Calu3 (cell line): ENCODE measurements around the gene SMOC2. TPM values are rescaled to one million over a fixed set of nuclear protein-coding genes. Genes with fewer than 3 reads are reported as not detected.

ENCODE experiments used
- BruUV-seq: library from RNA; stranded (reverse); fragments of 400-500 nt; replicated peaks from 2 replicates; lab custom pipeline; 2021; lab: Mats Ljungman, UMichigan
- CTCF ChIA-PET: fragments of 300-600 bp; sonication (Branson Sonifier 250); formaldehyde crosslinking; loops from one replicate; lab custom pipeline; 2022; ENCODE audit warnings: antibody characterized with exemption; lab: Charles Lee
- DNase-seq: peaks from one replicate; pipeline ENCODE4 v3.0.0; 2022
- H3K27ac Mint-ChIP-seq: one replicate; pipeline ENCODE4 v1.8.0; 2022; ENCODE audit warnings: mixed read lengths; ENCODE audit not compliant: unreplicated experiment
- H3K27me3 Mint-ChIP-seq: one replicate; pipeline ENCODE4 v1.8.0; 2022; ENCODE audit warnings: mixed read lengths; ENCODE audit not compliant: unreplicated experiment
- H3K36me3 Mint-ChIP-seq: one replicate; pipeline ENCODE4 v1.8.0; 2022; ENCODE audit warnings: mild to moderate bottlenecking, moderate library complexity, mixed read lengths; ENCODE audit not compliant: insufficient read depth, unreplicated experiment
- H3K4me1 Mint-ChIP-seq: one replicate; pipeline ENCODE4 v1.8.0; 2022; ENCODE audit warnings: mild to moderate bottlenecking, low read depth, mixed read lengths; ENCODE audit not compliant: unreplicated experiment
- H3K4me3 Mint-ChIP-seq: one replicate; pipeline ENCODE4 v1.8.0; 2022; ENCODE audit warnings: mild to moderate bottlenecking, low read depth, moderate library complexity, mixed read lengths; ENCODE audit not compliant: unreplicated experiment
- H3K9me3 Mint-ChIP-seq: one replicate; pipeline ENCODE4 v1.8.0; 2022; ENCODE audit warnings: low read depth, mixed read lengths; ENCODE audit not compliant: unreplicated experiment
- CTCF ChIP-seq: fragments of 200-600 bp; IDR thresholded peaks from one replicate; pipeline ENCODE4 v1.8.0; 2022; ENCODE audit warnings: antibody characterized with exemption; ENCODE audit not compliant: unreplicated experiment
- intact Hi-C: fragments of 100-400 bp; cut with micrococcal nuclease; formaldehyde crosslinking; loops from one replicate; pipeline ENCODE4 v1.10.0; 2022; ENCODE audit not compliant: unreplicated experiment
- total RNA-seq: library from RNA; stranded (reverse); gene quantifications from 2 replicates; pipeline ENCODE4 v1.2.3, GENCODE V29; 2022

SMOC2 gene
- total RNA-seq, 1 experiment from 2014 or later: 1.1 TPM

GRCh38 chr6:168417679-168418557, 23.1 kb upstream of the SMOC2 start:
- Mint-ChIP-seq H3K9me3 (no peaks in the 10 kb centered on the region), H3K36me3 (no peaks in the 10 kb centered on the region), H3K4me3 (no peak overlapping the region), H3K4me1 (no peaks in the 10 kb centered on the region), H3K27ac (no peak overlapping the region), H3K27me3 (peaks cover 70% of the 10 kb centered on the region)
- CTCF ChIA-PET: no interaction called here
- intact Hi-C loops: no loop called here
- no peak for DNase-seq
- BruUV-seq: no TSS peak
- no peak for TF ChIP-seq CTCF

DNA sequence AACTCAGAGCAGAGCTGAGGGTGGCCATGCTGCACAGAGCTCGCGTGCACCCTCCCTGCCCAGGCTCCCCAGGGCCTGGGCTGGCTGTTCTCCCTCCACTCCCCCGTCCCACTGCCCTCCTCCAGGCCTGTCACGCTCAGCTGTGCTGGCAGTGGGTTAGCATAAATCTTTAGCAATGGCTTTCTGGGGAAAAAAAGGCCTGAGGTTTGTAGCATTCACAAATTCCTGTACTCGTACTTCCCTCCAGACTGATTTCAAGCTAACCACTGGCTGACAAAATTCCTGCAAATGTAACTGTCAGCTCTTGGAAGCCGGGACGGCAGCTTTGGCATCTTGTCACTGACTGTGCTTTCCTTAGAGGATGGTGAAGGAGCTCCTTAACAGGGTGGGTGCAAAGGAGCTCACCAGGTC, 22.3 kb upstream of the SMOC2 start:
- no peak overlapping the region for H3K4me3 Mint-ChIP-seq
- CTCF ChIA-PET: no interaction called here
- no peak overlapping the region for H3K27ac Mint-ChIP-seq
- H3K27me3 Mint-ChIP-seq: peaks cover 70% of the 10 kb centered on the region
- no peaks in the 10 kb centered on the region for H3K9me3 Mint-ChIP-seq
- H3K4me1 Mint-ChIP-seq: no peaks in the 10 kb centered on the region
- intact Hi-C loops: no loop called here
- no peak for TF ChIP-seq CTCF
- no peak for DNase-seq
- H3K36me3 Mint-ChIP-seq: no peaks in the 10 kb centered on the region
- BruUV-seq: no TSS peak

- H3K4me3 Mint-ChIP-seq: no peak overlapping the region
- TF ChIP-seq CTCF: no peak
- H3K36me3 Mint-ChIP-seq: no peaks in the 10 kb centered on the region
- no TSS peak for BruUV-seq
- intact Hi-C loops: no loop called here
- no peak for DNase-seq
- H3K27ac Mint-ChIP-seq: no peak overlapping the region
- CTCF ChIA-PET: no interaction called here
- no peaks in the 10 kb centered on the region for H3K9me3 Mint-ChIP-seq
- peaks cover 67% of the 10 kb centered on the region for H3K27me3 Mint-ChIP-seq
- no peaks in the 10 kb centered on the region for H3K4me1 Mint-ChIP-seq
These were observed 21.4 kb upstream of the SMOC2 start for GRCh38 chr6:168419569-168419968.

DNA sequence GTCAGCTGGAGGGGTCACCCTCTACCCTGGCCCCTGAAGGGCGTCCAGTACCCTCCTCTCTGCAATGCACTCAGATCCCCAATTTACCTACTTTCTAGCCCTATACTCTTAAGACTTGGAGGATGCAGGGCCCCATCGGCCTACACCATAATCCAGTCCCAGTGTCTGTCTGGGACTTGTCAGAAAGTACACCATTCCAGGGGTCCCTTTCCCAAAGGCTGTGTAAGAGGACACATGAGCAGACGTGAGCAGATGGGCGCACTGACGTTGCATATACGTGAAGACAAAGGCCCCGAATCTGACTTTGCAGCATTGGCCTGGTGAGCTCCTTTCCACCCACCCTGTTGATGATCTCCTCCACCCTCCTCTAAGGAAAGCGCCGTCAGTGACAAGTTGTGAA, 20.9 kb upstream of the SMOC2 start:
- no peaks in the 10 kb centered on the region for H3K4me1 Mint-ChIP-seq
- intact Hi-C loops: no loop called here
- H3K4me3 Mint-ChIP-seq: no peak overlapping the region
- CTCF ChIA-PET: interaction anchor here (0.9 kb wide), 1 partner anchor 91 kb away, joined by 5 read pairs; no protein-coding TSS in a partner anchor
- no peak for DNase-seq
- H3K9me3 Mint-ChIP-seq: no peaks in the 10 kb centered on the region
- no peaks in the 10 kb centered on the region for H3K36me3 Mint-ChIP-seq
- H3K27me3 Mint-ChIP-seq: peaks cover 62% of the 10 kb centered on the region
- no peak overlapping the region for H3K27ac Mint-ChIP-seq
- BruUV-seq: no TSS peak
- no peak for TF ChIP-seq CTCF
